Hematopoietic multipotent progenitor cell treated with erythropoietin and hydrocortisone succinate and interleukin-3 and kit ligand, for 17 days (in vitro differentiated cells): ENCODE measurements around the gene ACTG1.

Experiments used
- DNase-seq: peaks from one replicate; pipeline ENCODE4 v3.0.0-alpha.2; 2015; ENCODE audit warnings: low spot score

ACTG1 gene

GRCh38 chr17:81545160-81545949 is 32.8 kb upstream of the ACTG1 start:
- DNase-seq: no peak

GRCh38 chr17:81544281-81544974 is 31.8 kb upstream of the ACTG1 start:
- DNase-seq: no peak

- no peak for DNase-seq
Measured at GRCh38 chr17:81543756-81544155, 31.2 kb upstream of the ACTG1 start.

GRCh38 chr17:81543339-81543675 is 30.7 kb upstream of the ACTG1 start:
- no peak for DNase-seq

GRCh38 chr17:81542431-81543338 is 30.1 kb upstream of the ACTG1 start:
- no peak for DNase-seq

DNA sequence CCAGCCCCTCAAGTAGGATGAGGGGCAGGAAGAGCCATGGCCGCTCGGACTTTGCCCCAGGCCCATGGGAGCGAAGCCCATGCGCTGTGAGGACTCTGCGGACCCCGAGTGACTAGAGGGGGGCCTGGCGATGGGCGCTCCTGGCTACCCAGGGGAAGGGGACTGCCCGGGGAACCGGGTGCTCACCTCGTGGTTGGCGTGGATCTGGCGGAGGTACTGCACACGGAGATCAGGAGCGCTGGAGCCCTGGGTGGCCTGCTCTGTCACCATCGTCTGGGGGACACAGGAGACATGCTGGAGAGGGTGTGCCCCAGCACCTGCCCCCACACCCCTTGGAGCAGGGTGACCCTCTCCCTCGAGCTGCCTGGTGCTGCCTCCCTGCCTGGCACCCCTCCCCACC is 28.5 kb upstream of the ACTG1 start:
- DNase-seq: no peak

GRCh38 chr17:81540676-81541027 is 28.1 kb upstream of the ACTG1 start:
- no peak for DNase-seq

GRCh38 chr17:81539961-81540675 is 27.5 kb upstream of the ACTG1 start:
- no peak for DNase-seq

DNA sequence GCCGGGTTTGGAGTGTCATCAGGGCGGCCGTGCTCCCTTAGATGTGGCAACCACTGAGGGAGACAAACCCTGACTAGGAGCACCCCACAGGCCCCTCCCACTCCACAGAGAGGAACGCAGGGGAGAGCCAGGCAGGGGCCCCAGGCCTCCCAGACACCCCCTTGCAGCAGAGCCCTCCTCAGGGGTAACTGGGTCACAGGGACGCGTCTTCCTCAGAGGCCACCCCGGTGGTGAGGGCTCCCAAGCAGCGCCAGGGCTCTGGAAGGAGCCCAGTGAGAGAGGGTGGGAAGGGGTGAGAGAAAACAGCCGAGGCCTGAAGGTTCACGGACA is 26.9 kb upstream of the ACTG1 start:
- DNase-seq: no peak

DNA sequence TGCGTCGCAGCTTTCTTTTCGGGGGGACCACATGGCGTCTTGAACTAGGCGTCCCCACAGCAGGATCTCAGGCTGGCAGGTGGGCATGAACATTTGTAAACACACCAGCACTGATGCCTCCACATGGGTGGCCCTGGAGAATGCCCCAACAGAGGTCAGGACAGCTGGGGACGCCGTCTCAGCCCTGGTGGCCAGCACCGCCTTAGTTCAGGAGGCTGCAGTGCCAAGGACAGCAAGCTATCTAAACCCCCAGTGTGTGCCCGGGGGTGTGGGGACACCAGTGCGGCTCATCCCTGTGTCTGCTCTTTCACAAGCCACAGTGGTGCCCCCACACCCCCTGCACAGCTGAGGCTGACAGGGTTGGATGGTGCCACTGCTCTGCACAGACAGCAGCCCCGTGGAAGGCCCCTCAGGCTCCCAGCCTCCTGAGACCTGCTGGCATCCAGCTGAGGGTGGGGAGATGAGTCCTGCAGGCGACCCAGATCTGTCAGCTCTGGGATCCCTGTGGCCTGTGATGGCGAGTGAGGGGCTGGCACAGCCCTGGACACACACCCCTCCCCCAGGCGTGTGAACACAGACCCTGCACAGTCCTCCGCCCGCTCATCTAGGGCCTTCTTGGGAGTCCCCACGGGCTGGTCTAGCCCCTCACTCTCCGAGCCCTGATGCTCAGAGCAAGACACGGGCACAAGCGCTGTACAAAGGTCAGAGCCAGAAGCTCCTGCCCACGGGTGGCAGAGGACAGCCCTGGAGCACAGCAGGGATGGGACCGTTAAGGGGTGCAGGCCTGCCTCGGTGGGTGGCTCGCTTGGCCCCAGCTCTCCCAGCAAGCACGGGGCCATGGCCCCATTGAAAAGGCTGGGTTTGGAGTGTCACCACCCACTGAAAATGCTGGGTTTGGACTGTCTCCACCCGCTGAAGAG is 26.3 kb upstream of the ACTG1 start:
- DNase-seq: no peak

DNA sequence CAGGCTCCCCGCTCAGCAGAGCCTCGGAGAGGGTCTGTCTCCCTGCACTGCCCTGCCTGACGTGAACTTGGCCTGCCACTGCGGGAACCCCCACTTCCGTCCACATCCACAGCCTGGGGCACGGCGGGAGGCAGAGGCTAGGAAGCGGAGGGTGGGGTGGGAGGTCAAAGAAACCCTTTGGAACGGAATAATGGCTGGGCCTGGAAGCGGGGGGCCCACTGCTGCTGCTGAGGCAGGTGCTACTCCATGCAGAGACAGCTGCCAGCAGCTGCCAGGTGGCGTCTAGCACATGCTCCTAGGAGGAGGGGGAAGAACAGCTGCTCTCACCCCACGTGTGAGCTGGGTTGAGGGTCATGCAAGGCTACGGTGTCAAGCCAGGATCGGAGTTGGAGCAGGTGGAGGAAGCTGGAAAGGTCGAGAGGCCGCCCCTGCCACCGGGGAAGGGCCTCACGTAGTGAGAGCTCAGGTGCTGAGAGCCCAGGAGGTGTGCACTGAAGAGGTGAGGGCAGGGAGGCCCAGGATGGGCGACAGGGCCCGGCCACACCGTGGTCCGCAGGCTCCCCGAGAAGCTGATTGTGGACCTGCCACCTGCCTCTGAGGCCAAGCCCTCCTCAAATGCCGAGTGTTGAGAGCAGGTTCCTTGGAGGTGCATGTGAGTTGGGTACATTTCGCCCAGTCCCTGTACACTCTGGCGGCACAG is 25.4 kb upstream of the ACTG1 start:
- no peak for DNase-seq

- DNase-seq: no peak
Measured at GRCh38 chr17:81537343-81537855, 24.8 kb upstream of the ACTG1 start.

DNA sequence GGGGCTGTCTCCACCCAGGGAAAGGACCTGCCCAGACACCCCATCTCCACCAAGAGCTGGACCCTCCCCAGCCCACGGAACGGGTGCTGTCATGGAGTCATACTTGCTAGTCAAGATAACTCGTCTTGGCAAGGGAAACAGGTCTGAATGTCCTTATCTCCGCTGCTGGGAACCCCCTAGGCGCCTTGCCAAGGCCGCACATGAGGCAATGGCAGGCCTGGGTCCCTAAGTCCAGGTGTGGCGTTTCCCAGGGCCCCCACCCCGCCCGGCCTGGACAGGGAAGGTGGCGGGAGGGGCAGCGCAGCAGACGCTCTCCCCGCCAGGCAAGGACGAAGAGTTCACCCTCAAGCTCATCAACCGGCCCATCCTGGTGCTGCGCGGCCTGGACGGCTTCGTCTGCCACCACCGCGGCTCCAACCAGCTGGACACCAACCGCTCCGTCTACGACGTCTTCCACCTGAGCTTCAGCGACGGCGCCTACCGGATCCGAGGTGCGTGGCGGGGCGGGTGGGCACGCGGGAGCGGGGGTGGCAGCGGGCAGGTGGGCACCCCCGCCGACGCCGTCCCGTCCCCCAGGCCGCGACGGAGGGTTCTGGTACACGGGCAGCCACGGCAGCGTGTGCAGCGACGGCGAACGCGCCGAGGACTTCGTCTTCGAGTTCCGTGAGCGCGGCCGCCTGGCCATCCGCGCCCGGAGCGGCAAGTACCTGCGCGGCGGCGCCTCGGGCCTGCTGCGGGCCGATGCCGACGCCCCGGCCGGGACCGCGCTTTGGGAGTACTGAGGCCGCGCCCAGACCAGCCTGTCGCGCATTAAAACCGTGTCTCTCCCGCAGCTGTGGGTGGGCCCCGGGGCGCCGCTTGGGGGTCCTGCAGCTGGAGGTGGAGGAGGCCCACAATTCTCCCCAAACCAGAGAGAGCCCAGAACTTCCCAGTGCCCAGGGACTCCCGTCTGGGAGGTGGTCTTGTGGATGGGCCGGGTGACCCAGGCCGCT is 24.0 kb upstream of the ACTG1 start:
- no peak for DNase-seq

- DNase-seq: no peak
Measured at GRCh38 chr17:81535480-81536298, 23.1 kb upstream of the ACTG1 start.

DNA sequence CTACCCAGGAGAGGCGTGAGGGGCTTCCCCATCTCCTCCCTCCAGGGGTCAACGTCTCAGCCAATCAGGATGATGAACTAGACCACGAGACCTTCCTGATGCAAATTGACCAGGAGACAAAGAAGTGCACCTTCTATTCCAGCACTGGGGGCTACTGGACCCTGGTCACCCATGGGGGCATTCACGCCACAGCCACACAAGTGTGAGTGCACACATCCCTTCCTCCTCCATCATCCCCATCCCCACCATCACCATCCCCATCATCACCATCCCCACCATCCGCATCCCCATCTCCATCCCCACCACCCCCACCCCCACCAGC is 22.4 kb upstream of the ACTG1 start:
- DNase-seq: no peak

- no peak for DNase-seq
Measured at GRCh38 chr17:81534157-81535006, 21.8 kb upstream of the ACTG1 start.

DNA sequence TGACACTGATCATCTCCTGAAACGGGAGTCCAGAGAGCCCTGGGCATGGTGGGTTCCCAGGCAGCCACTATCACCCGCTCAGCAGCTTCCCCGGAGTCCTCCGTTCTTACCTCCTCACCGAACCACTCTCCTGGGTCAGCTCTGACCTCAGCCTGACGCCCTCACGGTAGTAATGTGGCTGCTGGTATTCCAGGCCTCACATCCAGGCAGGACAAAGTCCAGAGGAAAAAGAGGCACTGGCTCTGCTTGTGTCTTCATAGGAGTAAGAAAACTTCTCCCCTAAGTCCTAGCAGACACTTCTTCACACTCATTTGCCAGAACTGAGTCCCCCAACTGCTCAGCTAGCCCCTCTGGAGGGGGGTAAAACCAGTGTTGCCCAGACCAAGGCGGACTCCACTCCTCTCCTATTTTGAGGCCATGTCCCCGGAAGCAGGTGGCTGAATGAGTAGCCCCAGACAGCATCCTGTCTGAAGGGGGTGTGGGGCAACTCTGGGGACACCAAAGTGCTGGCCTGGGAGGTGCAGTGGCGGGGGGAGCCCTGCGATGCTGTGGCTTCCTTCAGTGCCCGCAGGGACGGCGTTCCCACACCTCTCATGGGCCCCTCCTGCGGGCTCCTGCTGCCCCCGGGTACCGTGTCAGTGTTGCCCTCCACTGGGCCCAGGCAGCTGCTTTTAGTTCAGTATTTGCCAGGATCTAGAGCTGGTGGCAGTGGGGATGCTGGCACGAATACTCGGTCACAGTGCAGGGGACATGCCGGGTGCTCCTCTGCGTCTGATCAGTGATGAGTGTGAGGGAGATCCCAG is 20.9 kb upstream of the ACTG1 start:
- DNase-seq: no peak
